Smooth muscle cell of the brain vasculature (primary cell): Measurements from ENCODE around the gene PPM1D.
"Not testable (repeated sequence)": the region's sequence is repeated elsewhere in the genome, so short reads cannot be mapped to it uniquely, and the experiment has no call there.

Experiments used
- DNase-seq: peaks from one replicate; pipeline ENCODE4 v3.0.0-alpha.2; 2012; ENCODE audit warnings: low read depth, low spot score

PPM1D gene

GRCh38 chr17:60599620-60600489 lies at the start of gene PPM1D:
Gene PPM1D, plus strand, starts transcription at chr17:60600193. Its CDS starts 222 bp downstream, at chr17:60600415.
- peak; percentile 97 for DNase-seq

- DNase-seq = not testable (repeated sequence)
Measured at GRCh38 chr17:60552255-60552654, 47.7 kb upstream of the PPM1D start.

- peak; percentile 36 for DNase-seq
Measured at GRCh38 chr17:60554377-60554788, 45.6 kb upstream of the PPM1D start.

- DNase-seq = no peak
Measured at GRCh38 chr17:60555786-60556185, 44.2 kb upstream of the PPM1D start.

GRCh38 chr17:60557805-60558204 lies 42.2 kb upstream of the PPM1D start:
- no peak for DNase-seq

GRCh38 chr17:60559659-60559994 lies 40.4 kb upstream of the PPM1D start:
- no peak for DNase-seq

GRCh38 chr17:60559995-60560859 lies 39.8 kb upstream of the PPM1D start:
- DNase-seq = no peak

GRCh38 chr17:60560860-60561257 lies 39.1 kb upstream of the PPM1D start:
- no peak for DNase-seq

- no peak for DNase-seq
Measured at GRCh38 chr17:60562421-60562820, 37.6 kb upstream of the PPM1D start.

GRCh38 chr17:60563743-60564142 lies 36.2 kb upstream of the PPM1D start:
- no peak for DNase-seq

- DNase-seq = no peak
Measured at GRCh38 chr17:60565233-60565632, 34.8 kb upstream of the PPM1D start.

- no peak for DNase-seq
Measured at GRCh38 chr17:60573236-60574051, 26.5 kb upstream of the PPM1D start.

GRCh38 chr17:60577147-60577915 lies 22.7 kb upstream of the PPM1D start:
- DNase-seq = no peak

- DNase-seq = no peak
Measured at GRCh38 chr17:60579090-60579489, 20.9 kb upstream of the PPM1D start.

- no peak for DNase-seq
Measured at GRCh38 chr17:60579551-60579950, 20.4 kb upstream of the PPM1D start.

- no peak for DNase-seq
Measured at GRCh38 chr17:60583008-60583407, 17.0 kb upstream of the PPM1D start.

- no peak for DNase-seq
Measured at GRCh38 chr17:60585887-60586286, 14.1 kb upstream of the PPM1D start.

GRCh38 chr17:60586288-60586974 lies 13.6 kb upstream of the PPM1D start:
- no peak for DNase-seq

GRCh38 chr17:60590070-60590469 lies 9.9 kb upstream of the PPM1D start:
- no peak for DNase-seq

- no peak for DNase-seq
Measured at GRCh38 chr17:60592750-60593149, 7.2 kb upstream of the PPM1D start.
